ENCODE measurements around the gene LANCL2. TPM values are rescaled to one million over a fixed set of nuclear protein-coding genes. Genes with fewer than 3 reads are reported as not detected.

The LANCL2 gene
- total RNA-seq, 1 experiment from 2014 or later = 26.4 TPM

- H3K79me1 ChIP-seq (ENCODE audit: insufficient read depth, low read depth, low read length, poor library complexity, severe bottlenecking) = no peaks in the 10 kb centered on the region
- Mint-ChIP-seq H3K27me3 (ENCODE audit: low read depth) (peaks cover 8% of the 10 kb centered on the region), H3K27ac (no peak overlapping the region), H3K4me3 (no peak overlapping the region), H3K4me1 (peaks cover 15 to 16% of the 10 kb centered on the region in 2 experiments), H3K36me3 (ENCODE audit: insufficient read depth in 1 of 3, low read depth in 3 of 3) (no peaks in the 10 kb centered on the region), H3K9me3 (0 out of 5 replicates have a peak, but pooled peaks cover 2 to 3% of the 10 kb centered on the region in 2 experiments)
- no peaks in the 10 kb centered on the region for H3K27me3 ChIP-seq (ENCODE audit: insufficient read depth, low read length)
- no peaks in the 10 kb centered on the region for H3K9me3 ChIP-seq (ENCODE audit: control insufficient read depth, low read depth, low read length)
- H2BK15ac ChIP-seq (ENCODE audit: low read depth, low read length) = no peak overlapping the region
- H3K27ac ChIP-seq (ENCODE audit: insufficient read length, low read depth, low read length) = no peak overlapping the region
- no peak for DNase-seq
- H3T11ph ChIP-seq (ENCODE audit: low read length) = no peak overlapping the region
- no peak overlapping the region for H2AK5ac ChIP-seq (ENCODE audit: insufficient read length, low read length)
- no CpG with 5 or more reads among the region's 6 CpGs for WGBS (ENCODE audit: extremely low coverage, insufficient read length, low lambda C conversion rate)
- H2BK120ac ChIP-seq (ENCODE audit: low read depth, low read length, poor library complexity, severe bottlenecking) = no peak overlapping the region
- H3K9ac ChIP-seq (ENCODE audit: extremely low read depth, insufficient read length, low read length) = no peak overlapping the region
- TF ChIP-seq, protein P1, sequence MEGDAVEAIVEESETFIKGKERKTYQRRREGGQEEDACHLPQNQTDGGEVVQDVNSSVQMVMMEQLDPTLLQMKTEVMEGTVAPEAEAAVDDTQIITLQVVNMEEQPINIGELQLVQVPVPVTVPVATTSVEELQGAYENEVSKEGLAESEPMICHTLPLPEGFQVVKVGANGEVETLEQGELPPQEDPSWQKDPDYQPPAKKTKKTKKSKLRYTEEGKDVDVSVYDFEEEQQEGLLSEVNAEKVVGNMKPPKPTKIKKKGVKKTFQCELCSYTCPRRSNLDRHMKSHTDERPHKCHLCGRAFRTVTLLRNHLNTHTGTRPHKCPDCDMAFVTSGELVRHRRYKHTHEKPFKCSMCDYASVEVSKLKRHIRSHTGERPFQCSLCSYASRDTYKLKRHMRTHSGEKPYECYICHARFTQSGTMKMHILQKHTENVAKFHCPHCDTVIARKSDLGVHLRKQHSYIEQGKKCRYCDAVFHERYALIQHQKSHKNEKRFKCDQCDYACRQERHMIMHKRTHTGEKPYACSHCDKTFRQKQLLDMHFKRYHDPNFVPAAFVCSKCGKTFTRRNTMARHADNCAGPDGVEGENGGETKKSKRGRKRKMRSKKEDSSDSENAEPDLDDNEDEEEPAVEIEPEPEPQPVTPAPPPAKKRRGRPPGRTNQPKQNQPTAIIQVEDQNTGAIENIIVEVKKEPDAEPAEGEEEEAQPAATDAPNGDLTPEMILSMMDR (conservative IDR thresholded peaks at IDR 0.05) = no peak
- H3K56ac ChIP-seq (ENCODE audit: insufficient read length, low read depth, low read length) = no peak overlapping the region
- no peak overlapping the region for H3K23ac ChIP-seq (ENCODE audit: insufficient read length, low read depth, low read length)
- no peaks in the 10 kb centered on the region for H4K20me1 ChIP-seq (ENCODE audit: control insufficient read depth, insufficient read depth, insufficient read length)
- H2BK5ac ChIP-seq (ENCODE audit: insufficient read length, low read length) = no peak overlapping the region
- no peak overlapping the region for H2BK12ac ChIP-seq (ENCODE audit: insufficient read length, low read depth, low read length)
- no peak overlapping the region for H4K91ac ChIP-seq (ENCODE audit: insufficient read length, low read depth, low read length)
- no peak overlapping the region for H4K5ac ChIP-seq (ENCODE audit: insufficient read length, low read depth, low read length)
- H2AFZ ChIP-seq (ENCODE audit: low read length) = no peak overlapping the region
- H3K4ac ChIP-seq (ENCODE audit: low read depth, low read length) = no peak overlapping the region
- H3K4me1 ChIP-seq (ENCODE audit: insufficient read depth, low read length) = no peaks in the 10 kb centered on the region
- H2BK20ac ChIP-seq (ENCODE audit: low read depth, low read length, poor library complexity, severe bottlenecking) = no peak overlapping the region
- H3K4me2 ChIP-seq (ENCODE audit: insufficient read depth, insufficient read length, low read length) = no peak overlapping the region
- no peak overlapping the region for H3K14ac ChIP-seq (ENCODE audit: insufficient read depth, low read length)
- no peak overlapping the region for H3K18ac ChIP-seq (ENCODE audit: insufficient read length, low read depth, low read length)
- H4K8ac ChIP-seq (replicated peaks; ENCODE audit: insufficient read length, low read depth, low read length) = no peak overlapping the region
- H3K23me2 ChIP-seq (ENCODE audit: insufficient read length, low read depth, low read length, poor library complexity, severe bottlenecking) = no peaks in the 10 kb centered on the region
- H3K79me2 ChIP-seq (ENCODE audit: insufficient read depth, low read length) = no peaks in the 10 kb centered on the region
Observed at GRCh38 chr7:55361560-55361959, 3.6 kb upstream of the LANCL2 start.

Measured in H9 (cell line).